GM19238 (cell line): ENCODE measurements around the gene EEF1A2.

ENCODE experiments used
- DNase-seq: peaks from one replicate; pipeline ENCODE4 v3.0.0; 2011; ENCODE audit warnings: low spot score; ENCODE audit not compliant: insufficient read length

Gene EEF1A2

DNA sequence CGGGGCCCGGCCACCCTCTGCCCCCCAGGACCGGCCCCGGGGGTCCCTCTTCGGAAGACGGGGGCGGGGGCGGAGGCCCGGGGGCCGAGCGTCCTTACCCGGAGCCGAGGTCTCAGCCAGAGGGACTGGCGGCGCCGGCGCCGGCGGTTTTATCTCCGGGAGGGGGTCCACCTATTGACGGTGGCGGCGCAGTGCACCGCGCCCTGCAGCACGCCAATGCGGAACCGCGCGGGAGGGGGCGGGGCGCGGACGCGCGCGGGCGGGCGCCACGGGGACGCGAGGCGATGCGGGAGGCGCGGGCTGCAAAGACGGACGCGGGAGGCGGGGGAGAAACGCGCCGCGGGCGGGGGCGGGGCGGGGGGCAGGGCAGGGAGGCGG lies at the start of gene EEF1A2:
Gene EEF1A2, minus strand, starts transcription at position 124 of the 378 bp plus-strand sequence. CDS start 1,320 bp downstream, outside the sequence.
- DNase-seq = peak; percentile 39

DNA sequence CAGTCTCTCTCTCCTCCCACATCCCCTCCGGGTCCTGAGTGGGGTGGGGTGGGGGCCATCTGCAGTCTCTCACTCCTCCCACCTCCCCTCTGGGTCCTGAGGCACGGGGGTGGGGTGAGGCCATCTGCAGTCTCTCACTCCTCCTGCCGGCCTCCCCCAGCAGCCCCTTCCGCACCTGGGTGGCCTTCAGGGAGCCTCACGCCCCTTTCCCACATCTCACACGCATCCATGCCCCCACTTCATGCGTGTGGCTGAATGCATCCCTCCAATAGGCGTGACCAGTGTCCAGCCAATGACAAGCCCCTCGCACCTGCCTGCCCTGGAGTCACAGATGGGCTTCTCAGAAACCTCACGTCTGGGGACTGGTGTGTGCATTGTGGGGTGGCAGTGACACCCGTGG lies 49.7 kb upstream of the EEF1A2 start:
- DNase-seq = no peak

DNA sequence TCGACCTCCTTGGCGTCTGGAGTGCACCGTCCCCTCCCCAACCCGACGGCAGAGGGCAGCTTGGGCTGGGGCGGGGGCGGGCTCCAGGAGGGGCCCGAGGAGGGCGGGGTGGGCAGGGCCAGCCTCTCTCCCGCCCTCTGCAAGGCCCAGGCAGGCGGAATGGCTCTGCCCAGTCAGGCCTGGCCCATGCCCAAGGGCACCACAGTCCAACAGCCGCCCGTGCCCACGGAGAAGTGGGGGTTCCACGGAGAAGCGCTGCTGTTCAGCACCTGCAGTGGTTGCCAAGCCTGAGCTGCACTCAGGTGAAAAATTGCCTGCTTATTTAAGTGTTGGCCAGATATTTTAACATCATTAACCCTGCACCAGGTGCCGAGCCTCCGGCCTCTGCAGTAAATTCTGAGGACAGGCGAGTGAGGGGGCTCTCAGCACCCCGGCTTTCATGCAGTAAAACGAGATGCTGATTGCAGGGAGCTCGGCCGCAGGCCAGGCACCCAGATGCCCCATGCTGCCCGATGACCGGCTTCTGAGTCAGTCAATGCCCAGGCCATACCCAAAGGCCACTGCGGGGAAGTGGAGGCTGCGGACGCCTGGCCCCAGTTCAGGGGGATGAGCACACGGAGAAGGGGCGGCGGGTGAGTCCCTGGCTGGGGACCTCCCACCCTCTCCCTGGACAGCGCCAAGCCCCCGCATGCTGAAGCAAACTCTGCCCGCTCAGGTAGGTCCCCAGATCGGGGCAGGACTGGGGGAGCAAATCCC lies 49.0 kb upstream of the EEF1A2 start, which contains the start of gene SRMS:
Gene SRMS, minus strand, starts transcription at position 25 of the 756 bp plus-strand sequence. CDS start 286 bp downstream, outside the sequence.
- DNase-seq = no peak

DNA sequence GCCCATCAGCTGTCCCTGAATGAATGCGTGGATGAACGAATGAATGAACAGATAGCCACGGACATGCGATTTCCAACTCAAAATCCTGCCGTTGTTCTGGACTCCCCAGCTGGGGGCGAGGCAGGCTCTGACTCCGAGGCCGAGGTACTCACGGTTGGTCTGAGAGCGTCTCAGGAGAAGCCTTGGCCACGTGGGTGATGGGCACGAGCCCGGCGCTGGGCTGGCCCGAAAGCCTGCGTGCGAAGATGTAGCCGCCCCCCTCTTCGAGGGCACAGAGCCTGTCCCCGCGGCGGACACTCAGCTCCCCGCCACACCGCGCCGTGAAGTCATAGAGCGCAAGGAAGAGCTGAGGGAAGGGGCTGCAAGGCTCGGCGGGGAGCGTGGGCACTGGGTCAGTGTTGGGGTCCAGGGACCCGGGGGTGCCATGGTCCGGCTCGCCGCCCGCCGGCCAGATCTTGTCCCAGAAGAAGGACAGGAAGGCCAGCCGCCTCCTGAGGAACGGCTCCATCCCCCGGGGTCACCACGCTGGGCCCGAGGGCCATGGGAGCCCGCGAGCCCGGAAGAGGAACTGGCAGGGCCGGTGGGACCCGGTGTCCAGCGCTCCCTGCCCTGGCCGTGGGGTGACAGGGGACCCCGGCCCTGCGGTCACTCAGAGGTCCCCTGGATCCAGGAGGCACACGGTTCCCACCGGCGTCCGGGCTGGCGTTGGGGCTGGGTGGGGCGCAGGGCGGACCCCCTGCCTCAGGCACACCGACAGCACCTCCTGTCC lies 48.3 kb upstream of the EEF1A2 start:
- no peak for DNase-seq

DNA sequence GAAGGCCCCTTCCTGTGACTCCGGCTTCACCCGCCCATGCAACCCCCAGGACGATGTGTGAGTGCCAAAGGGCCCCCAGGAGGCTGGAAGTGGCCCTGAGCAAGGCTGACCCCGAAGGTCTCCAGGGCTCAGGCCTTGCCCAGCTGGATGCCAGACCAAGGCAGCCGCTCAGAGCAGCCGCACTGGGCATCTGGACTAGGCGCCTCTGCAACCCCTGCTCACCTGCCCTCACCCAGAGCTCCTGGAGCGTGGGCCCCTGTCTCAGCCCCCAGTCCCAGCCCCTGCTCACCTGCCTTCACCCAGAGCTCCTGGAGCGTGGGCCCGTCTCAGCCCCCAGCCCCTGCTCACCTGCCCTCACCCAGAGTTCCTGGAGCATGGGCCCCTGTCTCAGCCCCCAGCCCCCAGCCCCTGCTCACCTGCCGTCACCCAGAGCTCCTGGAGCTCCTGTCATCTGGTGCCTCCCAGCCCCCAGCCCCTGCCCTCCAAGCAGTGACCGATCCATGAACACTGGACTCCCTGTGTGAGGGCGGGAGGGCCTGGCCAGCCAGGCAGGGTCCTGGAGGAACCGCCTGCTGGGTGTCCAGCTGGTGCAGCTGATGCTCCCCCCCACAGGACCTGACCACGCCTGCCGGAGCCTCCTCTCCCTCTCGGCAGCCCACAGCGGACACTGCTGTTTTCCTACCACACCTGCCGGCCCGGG lies 47.5 kb upstream of the EEF1A2 start:
- DNase-seq = no peak

DNA sequence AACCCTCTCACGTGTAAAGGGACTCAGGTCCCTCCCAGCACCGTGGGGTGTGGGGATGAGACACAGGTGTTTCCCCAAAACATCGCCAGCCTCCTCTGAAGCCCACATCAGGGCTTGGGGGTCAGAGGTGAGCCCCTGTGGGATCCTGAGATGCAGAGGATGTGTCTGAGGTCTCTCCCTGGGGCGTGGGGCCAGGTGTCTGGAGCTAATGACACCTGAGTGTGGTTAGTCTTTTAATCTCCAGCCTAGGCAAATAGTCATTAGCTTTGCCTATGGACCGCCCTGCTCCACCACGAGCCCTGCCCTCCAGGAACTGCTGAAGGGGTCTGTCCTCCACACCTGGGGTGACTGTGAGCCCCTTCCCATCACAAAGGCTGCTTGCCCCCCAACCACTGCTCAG lies 46.9 kb upstream of the EEF1A2 start:
- DNase-seq = no peak

DNA sequence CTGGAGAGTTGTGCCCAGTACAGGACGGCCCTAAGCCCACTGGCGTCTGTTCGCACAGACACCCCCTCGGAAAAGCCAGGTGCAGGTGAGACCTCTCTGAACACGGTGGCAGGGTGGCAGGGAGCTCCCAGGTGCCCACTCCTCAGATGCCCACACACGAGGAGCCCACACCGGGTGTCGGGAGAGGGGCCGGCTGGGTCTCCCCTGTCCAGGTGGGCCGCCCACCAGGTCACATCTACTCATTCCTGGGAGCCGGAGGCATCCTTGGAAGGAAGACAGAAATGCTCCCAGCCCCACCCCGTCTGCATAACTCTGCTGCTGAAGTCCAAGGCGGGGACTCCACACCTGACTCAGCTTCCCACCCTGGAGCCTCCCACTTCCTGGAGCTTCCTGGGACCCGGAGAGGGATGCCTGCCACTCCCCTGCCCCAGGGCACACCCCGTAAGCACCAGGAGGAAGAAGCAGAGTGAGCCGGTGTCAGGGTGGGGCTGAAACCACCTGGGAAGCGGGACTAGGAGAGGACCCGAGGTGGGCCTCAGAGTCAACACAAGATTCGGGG lies 46.2 kb upstream of the EEF1A2 start:
- no peak for DNase-seq

DNA sequence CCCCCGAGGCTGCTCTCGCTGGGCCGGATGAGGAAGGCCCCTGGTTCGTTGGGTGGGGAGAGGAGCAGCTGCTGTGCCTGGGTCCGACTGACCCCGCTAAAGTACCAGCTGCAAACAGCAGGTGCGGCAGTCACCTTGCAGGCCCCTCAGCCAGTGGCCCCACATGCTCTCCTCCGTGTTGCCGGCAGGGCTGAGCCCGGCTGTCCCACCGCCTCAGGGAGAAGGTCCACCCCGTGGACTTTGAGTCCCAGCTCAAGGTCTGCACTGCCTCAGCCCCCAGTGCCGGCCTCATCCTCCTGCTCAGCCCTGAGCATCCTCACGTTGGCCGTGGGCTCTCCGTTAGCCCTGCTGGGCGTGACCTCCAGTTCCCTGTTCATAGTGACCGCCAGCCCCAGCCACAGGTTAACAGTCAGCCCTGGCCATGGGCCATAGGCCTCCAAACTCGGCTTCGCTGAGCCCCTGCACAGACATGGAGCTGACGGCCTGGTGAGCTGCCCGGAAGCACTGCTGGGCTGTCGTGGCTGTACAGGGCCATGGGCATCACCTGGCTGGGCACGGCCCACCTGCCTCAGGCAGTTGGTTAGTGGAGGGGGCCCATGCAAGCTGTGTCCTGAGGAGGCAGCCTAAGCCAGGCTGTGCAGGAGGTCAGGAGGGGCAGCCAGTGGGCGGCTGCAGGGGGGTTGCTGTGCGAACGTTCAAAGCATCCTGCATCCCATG lies 45.5 kb upstream of the EEF1A2 start:
- no peak for DNase-seq

DNA sequence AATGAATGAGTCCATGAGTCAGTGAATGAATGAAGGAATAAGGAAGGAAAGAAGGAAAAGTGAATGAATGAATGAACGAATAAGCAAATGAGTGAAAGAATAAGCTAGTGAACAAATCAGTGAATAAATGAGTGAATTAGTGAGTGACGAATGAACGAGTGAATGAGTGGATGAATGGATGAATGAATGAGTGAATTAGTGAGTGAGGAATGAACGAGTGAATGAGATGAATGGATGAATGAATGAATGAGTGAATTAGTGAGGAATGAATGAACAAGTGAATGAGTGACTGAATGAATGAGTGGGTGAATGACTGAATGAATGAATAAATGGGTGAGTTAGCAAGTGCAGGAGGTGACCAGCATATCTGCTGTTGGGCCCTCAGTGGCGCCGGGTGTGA lies 44.9 kb upstream of the EEF1A2 start:
- no peak for DNase-seq

DNA sequence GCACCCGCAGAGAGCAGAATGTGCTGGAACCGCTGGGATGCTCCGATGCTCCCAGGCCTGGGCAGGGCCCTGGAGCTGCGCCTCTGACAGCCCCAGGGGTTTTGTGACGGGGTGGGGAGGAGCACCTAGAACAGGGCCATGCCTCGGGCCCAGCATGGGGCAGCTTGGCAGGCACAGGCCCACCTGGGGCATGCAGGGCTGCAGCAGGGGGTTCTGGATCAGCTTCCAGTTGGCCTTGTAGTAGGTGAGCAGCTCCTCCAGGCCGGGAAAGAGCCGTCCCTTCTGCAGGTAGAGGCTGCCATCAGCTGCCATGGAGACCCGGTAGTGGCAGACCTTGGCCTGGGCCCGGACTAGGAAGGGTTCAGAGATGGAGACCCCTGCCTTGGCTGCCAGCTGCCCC lies 44.2 kb upstream of the EEF1A2 start:
- DNase-seq = no peak

DNA sequence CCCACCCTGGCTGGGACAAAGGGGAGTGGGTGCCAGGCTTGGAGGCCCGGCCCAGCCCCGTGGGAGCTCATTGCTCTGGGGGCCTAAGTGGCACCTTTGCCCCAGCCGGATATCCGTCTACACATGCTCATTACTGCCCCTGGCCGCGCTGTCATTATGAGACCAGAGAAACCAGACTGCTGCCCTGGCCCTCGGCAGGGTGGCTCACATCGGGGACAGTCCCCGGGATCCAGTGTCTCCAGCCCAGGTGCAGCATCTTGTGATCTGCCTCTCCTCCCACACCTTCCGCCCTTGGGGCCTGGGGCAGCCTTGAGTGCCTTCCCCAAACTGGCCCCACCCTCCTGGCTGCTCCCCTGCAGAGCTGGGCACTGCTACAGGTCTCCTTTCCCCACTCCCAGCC lies 43.8 kb upstream of the EEF1A2 start:
- DNase-seq = no peak

DNA sequence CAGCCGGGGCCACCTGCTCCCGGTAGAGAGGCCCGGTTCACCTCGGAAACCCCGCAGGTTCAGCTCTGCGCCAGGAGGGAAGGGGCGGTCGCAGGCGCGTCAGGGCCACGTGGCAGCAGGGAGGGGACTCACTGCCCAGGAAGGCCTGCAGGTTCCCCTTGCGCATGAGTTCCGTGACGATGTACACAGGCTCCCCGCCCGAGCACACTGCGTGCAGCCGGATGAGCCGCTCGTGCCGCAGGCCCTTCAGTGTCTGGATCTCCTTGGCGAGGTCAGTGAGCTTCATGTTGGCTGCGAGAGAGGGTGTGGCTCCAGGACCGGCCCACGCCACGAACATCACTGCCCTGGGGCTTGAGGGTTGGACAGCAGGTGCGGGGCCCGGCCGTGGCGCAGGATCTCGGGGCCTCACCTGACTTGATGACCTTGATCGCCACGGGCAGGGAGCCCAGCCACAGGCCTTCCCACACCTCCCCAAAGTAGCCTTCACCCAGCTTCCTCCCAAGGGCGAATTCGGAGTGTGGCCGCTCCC lies 43.2 kb upstream of the EEF1A2 start:
- no peak for DNase-seq

DNA sequence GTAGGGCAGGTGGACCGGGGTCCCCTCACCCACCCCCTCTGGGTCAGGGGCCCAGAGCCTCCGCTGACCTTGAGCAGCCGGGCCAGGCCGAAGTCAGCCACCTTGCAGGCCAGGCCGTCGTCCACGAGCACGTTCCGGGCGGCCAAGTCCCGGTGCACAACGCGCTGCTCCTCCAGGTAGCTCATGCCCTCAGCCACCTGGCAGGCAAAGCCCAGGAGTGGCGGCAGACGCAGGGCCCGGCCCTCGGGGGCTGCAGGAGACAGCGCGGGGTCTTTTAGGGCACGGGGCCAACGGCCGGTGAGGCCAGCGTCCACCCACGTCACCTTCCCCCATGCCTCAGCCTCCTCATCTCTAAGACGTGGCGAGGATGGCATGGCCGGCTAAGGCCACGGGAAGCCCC lies 42.5 kb upstream of the EEF1A2 start:
- DNase-seq = no peak

DNA sequence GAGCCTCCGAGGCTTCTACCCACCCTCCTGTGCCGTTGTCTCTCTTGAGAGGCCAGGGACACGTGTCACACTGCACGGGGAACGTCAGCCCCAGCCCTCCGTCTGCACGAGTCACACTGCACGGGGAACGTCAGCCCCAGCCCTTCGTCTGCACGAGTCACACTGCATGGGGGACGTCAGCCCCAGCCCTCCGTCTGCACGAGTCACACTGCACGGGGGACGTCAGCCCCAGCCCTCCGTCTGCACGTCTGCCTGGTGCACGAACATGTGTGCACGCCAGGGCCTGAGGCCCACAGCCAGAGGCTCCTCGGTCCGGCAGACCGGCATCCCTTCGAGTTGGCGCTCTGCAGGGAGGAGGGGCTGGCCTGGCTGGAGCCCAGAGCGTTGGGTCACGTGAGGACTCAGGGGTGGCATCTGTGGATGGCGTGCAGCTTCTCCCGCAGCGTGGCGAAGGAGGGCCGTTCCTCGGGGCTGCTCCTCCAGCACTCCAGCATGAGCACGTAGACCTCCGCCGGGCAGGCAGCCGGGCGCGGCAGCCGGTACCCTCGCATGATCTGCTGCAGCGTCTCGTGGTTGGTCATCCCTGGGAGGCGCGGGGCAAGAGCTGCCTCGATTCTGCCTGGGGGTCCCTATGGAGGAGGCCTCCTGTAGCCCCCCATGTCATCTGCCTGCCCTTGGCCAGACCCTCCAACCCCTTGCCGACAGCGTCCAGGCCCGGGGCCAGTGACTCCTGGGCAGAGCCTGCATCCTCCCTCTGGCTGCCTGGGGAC lies 41.7 kb upstream of the EEF1A2 start:
- DNase-seq = no peak

DNA sequence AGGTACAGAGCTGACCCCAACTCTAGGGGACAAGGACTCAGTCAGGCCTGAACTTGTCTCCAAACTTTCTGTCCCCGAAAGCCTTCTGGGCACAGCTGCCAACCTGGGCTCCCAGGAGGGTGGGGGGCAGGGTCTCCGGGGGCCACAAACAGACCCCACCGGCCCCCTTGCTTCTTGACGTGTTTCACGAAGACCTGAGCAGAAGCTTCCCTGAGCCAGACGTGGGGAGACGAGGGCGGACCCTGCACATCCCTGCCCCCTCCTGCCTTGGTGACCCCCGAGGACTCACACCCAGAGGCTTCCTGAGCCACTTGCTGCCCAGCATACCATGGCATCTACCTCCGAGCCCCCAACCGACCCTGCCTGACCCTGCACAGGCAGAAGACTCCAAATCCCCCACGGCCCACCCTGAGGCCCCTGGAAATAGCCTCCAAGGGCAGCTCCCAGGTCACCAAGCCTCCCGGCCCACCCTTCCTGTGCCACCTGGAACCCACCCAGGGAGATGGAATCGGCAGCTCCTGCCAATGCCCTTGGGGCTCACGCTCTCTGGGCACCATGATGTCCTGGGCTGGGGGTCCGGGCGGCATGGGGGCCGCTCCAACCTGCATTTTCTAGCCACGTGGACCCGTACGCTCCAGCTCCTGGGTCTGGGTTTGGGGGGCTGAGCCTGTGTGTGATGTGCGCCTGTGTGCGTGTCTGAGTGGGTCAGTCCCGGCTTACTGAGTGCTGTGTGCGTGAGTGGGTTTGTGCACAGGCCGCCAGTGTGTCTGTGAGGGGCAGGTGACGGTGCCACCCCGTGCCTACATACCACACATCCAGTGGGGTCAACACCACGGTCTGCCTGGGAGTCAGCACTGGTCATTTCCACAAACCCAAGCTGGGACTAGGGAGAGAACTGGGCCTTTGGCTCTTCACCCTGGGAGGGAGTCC lies 40.8 kb upstream of the EEF1A2 start:
- DNase-seq = no peak

DNA sequence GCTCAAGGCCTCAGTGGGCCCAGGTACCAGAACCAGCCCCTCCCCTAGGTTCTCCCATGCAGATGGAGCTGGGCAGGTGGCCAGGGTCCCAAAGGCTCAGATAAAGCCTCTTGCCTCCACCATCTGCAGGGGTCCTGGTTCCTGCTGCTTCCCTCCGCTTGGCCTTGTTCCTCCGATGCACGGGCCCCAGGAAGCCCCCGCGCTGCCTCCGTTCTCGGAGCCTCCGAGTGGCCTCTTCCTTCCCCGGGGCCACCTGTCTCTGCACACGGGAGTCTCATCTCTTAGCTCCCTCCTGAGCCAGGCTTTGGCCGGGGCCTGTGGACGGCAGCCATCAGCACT lies 40.2 kb upstream of the EEF1A2 start:
- DNase-seq = no peak

DNA sequence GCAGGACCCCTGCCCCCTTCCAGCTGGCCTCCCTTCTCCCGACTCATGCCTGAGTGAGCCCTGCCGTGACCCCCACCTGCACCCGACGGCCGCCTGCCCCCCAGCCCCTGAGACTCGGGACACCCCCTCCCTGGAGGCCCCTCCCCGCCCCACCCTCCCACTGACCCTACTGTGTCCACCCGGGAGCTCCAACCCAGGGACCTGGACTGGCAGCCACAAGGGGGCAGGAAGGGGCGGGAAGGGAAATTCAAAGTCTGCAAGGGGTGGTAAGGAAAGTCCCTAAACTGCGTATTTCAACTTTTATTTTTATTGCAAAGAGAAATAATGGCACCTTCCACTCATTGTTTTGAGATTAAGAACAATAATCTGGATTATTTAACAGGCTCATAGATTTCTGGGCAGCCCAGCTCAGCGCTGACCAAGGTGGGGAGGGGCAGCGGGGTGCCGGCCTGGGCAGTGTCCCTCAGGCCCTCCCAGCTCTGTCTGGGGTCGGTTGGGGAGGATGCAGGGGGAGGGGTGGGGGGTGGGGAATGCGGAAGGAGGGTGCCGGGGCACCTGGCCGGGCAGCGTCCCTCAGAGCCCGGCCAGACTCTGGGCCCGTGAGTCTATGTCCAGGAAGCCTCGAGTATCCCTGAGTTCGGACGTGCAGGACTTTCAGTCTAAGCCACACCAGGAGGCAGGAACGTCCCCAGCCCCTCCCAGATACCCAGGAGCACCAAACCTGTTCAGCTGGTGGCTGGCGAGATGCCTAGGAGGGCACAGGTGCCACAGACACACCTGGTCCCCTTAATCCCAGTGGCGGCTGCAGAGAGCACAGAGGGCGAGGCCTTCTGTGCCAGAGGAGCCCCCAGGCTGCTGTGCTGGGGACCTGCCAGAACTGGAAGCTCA lies 39.6 kb upstream of the EEF1A2 start:
- DNase-seq = no peak

DNA sequence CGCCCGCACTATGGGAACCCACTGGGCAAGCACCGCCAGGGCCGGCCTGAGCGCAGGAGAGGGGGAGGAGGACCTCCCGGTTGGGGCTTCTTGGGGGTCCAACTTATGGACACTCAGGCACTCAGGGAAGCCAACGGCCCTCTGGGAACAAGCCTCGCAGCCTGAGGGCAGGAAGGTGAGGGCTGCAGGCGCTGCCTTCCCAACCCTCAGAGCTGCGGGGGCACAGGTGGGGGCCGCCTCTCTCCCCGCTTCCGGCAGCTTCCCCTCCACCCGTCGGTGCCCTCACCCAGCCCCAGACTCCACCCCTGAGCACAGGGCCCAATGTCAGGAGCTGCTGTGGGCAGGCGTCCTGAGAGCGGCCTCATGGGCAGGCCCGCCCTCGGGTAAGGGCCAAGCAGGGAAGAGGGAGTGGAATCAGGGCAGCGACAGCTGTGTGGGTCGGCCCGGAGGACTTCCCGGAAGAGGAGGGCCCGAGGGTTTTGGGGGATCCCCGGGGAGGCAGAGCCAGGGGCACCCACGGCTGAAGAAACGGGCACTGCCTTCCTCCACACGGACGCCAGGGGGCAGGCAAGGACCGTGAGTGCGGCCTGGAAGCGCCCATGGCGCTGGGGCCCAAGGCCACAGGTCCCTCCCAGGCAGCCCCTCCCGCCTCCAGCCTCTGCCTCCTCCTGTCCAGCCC lies 38.8 kb upstream of the EEF1A2 start:
- DNase-seq = peak; percentile 100
